Myocyte (in vitro differentiated cells): ENCODE results near the gene GLIPR2. TPM values are rescaled to one million over a fixed set of nuclear protein-coding genes. Genes with fewer than 3 reads are reported as not detected.
"Not testable (repeated sequence)": the region's sequence is repeated elsewhere in the genome, so short reads cannot be mapped to it uniquely, and the experiment has no call there.

Source experiments
- DNase-seq: peaks from one replicate; pipeline ENCODE4 v3.0.0-alpha.2; 2012; ENCODE audit warnings: low read depth
- total RNA-seq: library from RNA; depleted of rRNA; stranded (reverse); fragments of >200 nt; gene quantifications from 2 replicates; pipeline ENCODE4 v1.2.3, GENCODE V29; 2014

The GLIPR2 gene
- total RNA-seq, 1 donor from 2014 or later: 24.2 TPM

DNA sequence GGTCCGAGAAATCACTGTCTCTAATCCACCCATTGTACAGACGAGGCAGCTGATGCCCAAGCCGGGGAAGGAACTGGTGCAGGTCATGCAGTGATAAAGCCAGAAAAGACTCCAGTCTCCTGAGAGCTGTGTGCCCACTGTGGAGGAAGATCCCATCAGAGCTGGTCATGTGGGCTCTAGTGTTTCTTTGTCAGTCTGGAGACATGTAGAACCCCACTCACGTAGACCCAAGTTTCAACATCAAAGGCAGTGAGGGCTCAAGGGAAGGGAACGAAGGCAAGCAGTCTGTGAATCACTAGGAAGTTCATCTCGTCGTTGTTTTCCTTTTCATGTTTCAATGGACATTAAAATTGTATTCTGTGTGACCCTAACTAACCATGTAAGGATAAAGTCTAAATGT lies 14.6 kb upstream of the GLIPR2 start:
- no peak for DNase-seq

DNA sequence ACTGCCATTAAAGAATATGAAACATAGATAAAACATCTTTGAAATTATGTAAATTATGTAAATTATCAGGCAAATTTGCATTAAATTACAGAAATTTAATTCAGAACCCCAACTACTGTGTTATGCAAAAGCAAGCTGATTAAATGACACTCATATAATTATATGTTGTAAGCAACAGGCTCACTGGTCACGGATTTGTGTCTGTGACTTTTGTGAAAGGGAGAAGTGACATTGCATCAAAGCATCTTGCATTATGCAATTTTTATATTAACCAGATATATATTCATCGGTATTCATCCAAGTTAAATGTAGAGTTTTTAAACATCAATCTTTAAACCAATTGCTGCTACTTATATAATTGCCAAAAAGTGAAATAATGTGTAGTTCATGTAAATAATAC lies 13.0 kb upstream of the GLIPR2 start:
- DNase-seq: no peak

DNA sequence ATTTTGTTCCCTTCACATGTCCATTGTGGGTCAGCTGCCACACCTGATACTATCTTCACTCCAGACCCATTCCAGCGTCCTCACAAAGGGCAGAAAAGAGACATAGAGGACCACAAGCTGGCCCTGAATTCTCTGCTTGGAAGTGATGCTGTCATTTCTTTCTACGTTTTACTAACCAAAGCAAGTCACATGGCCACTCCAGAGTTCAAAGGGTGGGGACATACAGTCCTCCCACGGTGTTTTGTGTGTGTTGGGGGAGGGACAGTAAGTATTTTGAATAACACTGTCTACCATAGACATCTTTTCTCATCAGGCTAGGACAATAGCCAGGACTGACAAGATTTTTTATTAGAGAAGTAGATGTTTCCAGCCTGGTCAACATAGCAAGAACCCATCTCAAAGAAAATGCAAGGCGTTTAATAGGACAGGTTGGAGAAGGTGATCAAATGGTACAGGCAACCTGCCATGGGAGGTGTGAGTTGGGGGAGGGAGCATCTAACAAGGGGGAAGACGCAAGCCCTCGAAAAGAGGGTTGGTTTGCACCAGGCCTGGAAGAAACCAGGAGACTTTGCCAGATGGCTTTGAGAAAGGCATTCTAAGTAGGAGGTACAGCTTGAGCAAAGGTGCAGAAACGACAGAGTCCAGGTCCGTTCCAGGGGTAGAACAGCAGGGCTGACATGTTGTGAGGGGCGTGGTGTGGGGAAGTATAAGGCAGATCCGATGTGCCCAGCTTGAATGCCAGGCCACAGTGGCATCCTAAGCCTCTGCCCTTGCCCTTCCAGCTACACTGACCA lies 11.3 kb upstream of the GLIPR2 start:
- no peak for DNase-seq

DNA sequence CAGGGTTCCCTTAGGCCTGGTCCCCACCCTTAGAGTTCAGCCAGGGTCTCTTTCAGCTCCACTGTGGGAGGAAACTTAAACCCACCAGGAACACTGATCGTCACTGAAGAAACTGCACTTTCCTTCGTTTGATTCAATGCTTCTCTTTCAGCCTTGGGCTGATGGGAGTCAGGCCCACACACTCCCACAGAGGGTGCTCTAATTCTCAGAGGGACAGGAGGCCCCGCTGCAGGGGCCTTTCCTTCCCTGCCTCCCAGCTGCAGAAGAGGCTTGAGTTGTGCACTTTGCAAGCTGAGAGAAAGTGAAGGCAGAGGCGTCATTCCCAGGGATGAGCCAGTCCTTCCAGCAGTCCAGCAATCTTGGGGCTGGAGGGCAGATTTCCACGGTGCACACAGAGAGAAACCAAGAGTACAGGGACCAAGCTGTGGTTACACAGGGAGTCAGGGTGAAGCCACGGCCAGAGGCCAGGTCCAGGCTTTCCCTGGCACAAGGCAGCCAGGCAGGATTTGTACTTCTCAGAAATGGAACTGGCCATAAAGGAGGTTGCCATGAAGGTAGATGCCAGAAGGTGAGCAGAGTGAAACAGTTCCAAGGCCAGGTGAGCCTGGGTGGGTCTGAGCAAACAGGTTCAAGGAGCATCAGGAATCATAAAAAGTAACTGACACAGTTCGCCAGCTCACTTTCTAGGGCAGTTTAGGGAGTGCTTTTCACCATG lies 10.4 kb upstream of the GLIPR2 start:
- DNase-seq: no peak

DNA sequence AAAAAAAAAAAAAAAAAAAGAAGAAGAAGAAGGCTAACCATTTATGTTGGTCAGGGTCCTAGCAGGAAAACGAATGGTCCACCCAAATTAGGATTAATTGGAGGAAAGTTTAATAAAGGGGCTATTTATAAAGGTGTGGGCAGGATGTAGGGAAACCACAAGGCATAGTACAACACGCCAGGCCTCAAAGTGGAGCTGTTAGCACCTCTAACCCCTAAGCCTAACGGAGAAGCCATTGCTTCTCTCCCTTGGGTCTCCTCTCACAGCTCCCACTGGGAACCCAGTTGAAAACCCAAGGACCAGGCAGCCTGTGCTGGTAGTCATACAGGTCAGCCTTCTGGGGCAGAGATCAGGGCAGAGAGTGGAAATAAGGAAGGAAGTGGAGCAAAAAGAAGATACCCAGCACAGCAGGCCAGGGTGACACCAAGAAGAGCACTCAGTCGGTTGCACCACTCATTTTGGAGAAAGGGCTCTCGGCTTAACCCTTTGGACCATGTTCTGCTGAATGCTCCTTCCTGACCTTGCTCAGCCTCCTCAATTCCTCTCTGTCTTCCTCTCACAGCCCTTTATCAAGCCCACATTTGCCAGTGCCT lies 8.8 kb upstream of the GLIPR2 start:
- DNase-seq: no peak

DNA sequence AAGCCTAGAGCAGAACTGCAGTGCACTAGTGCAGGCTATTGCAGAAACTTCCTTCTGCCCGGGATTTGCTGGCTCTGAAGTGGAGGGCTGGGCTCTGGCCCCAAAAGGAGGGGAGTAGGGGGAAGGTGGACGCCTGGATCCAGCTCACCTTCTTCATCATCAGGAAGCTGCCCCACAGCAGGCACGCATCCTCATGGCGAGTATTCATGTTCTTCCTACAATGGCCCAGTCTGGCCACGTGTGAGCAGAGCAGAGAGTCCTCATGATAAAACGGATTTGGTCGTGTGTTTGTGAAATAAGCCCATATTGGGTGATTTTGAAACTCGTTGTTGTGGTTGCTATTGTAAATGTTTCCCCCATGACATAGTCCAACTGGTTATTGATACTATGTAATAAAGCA lies 8.2 kb upstream of the GLIPR2 start:
- DNase-seq: no peak

DNA sequence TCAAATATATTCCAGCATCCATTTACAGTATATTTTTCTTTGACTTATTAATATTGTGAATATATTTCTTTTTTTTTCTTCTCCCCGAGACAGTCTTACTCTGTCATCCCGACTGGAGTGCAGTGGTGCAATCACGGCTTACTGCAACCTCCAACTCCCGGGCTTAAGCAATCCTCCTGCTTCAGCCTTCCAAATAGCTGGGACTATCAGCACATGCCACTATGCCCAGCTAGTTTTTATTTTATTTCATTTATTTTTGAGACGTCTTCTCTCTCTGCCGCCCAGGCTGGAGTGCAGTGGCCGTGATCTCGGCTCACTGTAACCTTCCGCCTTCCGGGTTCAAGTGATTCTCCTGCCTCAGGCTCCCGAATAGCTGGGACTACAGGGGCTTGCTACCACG lies 7.4 kb upstream of the GLIPR2 start:
- no peak for DNase-seq

DNA sequence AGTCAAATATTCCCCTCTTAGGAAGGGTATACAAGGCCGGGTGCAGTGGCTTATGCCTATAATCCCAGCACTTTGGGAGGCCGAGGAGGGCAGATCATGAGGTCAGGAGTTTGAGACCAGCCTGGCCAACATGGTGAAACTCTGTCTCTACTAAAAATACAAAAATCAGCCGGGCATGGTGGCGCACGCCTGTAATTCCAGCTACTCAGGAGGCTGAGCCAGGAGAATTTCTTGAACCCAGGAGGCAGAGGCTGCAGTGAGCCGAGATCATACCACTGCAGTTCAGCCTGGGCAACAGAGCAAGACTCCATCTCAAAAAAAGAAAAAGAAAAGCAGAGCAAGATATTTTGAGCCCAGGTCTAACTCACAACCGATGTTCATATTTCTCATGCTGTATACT lies 4.9 kb upstream of the GLIPR2 start:
- DNase-seq: not testable (repeated sequence)

DNA sequence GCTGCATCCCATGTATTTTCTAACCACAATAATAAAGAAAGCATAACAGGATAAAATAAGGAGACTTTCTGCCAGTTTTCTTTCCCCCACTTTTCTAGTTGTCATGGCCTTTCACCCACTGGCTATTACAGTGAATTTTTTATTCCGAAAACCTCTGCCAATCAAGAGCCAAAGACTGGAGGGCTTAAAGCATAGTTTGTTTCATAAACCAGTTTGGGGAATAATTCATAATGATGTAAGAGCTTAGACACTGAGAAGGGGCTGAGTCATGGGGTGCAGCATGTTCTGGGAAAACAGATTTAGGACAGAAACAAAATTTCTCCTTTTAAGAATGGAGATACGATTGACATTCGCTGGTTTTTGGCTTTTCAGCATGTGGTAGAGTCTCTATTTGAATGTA lies 4.4 kb upstream of the GLIPR2 start:
- DNase-seq: peak; percentile 45

DNA sequence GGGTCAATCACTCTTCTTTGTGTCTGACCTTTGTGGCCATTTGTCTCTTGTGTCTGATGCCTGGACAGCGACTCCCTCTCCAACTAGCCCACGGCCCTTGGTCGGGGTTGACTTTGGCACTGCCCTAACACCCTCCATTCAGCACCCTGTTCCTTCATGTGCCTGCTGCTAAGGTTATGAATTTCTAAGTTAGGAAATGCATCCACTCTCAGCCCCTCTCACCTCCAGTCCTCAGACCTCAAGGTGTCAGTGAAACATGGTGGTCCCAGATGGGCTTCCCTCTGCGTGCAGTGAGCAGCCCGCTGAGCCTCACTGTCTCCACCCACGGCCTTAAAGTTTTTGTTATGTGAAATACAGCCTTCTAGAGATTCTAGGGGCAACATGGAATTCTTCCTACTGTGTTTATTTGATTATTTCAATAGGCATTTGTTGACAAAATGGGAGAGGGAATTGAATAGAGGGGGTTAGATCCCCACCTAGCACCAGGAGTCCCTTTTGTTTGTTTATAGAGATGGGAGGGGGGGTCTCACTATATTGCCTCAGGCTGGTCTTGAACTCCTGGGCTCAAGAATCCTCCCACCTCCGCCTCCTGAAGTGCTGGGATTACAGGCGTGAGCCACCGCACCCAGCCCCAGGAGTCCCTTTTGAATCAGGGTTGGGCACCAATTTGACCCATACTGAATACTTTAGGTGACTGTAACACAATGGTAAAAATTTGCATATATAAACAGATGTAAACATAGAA lies 1.6 kb upstream of the GLIPR2 start:
- no peak for DNase-seq

DNA sequence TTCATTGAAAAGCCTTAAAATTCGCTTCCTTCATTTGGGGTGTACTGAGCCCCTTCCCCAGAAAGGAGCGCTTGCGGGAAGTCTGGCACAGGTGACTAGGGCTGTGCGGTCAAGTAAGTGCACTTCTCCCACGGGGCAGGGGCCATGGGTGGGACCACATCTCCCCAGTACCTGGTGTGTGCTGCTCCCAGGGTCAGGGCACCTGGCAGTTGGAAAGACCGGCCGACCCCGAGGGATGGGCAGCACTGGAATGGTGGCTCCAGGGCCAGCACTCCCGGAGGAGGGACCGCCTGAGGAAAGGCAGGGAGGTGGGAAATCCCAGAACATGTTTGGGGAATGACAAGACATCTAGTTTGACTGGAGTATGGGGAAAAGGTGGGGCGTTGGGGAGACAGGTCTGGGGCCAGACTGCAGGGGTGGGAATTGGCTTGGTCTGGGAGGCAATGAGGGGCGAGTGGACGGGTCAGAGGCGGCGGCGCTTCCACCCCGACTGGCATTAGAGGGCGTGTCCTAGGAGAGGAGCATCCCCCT lies 727 bp upstream of the GLIPR2 start:
- no peak for DNase-seq

DNA sequence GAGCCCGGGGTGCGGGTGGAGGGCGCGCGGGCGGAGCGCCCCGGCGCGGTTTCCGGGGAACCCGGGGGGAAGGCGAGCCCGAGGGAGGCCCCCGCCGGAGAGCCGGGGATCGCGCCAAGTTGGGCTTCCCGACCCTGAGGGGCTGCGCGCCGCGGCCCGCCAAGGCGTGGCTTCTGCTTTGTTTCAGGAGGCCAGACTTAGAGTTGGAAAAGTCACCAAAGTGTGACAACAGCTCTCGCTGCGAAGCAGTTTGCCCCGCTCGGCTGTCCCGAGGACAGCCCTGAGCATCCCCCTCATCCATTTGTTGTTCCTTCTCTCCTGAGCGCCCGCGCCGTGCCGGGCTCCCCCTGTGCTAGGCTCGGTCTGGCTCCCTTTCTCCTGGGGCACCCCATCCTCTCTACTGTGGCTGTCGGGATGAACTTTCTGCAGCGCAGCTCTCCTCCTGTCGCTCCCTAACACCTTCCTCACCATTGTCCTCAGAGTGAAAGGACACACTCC lies 410 bp downstream of the GLIPR2 start:
- no peak for DNase-seq

DNA sequence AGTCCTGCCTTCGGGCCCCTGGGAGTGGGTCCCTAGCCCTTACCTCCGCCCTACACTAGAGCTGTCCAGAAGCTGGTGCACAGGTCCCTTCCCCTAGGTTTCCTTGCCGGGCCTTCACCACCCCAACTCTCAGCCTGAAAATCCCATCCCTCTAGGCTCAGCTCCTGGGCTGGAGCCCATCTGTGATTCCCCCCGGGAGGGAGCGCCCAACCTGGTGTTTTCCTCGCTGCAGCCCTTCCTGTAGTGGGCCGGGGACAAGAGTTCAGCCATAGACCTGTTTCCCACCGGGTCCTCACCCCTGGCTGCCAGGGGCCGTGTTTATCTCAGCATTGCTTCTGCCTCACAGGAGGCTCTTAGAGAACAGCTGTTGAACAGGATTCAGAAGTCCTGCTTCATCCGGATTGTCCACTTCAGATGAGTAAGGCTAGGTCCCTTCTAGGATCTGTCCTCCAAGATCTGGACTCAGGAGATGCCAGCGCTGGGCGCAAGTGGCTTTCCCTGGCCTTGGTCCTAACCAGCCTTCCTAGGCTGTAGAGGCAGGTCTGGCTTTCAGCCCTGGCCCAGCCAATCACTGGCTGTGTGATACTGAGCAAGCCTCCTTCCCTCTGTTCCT lies 965 bp downstream of the GLIPR2 start:
- DNase-seq: peak; percentile 51

DNA sequence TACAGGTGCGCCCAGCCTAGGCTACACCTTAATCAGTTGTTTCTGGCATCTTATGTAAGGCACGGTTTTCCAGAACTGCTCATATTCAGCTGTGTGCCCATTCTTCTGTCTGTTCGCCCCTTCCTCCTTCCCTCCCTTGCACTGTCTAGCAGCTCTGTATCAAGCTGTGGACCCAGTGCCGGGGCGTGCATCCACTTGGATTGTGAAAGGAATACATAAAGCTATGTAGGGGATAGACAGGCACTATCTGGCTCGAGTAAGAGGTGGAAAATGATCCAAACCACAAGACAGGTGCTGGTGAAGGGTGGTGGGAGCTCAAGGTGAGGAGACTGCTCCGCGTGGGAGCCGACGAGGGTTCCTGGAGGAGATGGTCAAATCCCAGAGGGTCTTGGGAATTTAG lies 2.0 kb downstream of the GLIPR2 start:
- no peak for DNase-seq

DNA sequence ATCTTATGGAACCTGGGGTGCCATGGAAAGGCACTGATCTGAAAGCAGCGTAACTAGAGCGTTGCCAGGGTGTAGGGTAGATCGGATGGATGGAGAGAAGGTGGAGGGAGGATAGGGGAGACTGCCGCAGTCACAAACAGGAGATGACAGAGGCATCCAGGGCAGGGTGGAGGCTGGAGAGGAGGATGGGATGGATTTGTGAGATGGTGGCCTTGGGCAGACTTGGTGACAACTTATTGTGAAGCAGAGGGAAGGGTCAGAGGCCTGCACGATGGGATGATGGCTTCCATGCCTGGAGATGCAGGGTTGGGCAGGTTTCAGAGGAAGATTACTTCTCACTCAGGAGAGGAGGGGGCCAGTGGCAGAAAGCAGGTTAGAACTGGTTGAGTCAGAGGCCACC lies 2.4 kb downstream of the GLIPR2 start:
- DNase-seq: no peak

DNA sequence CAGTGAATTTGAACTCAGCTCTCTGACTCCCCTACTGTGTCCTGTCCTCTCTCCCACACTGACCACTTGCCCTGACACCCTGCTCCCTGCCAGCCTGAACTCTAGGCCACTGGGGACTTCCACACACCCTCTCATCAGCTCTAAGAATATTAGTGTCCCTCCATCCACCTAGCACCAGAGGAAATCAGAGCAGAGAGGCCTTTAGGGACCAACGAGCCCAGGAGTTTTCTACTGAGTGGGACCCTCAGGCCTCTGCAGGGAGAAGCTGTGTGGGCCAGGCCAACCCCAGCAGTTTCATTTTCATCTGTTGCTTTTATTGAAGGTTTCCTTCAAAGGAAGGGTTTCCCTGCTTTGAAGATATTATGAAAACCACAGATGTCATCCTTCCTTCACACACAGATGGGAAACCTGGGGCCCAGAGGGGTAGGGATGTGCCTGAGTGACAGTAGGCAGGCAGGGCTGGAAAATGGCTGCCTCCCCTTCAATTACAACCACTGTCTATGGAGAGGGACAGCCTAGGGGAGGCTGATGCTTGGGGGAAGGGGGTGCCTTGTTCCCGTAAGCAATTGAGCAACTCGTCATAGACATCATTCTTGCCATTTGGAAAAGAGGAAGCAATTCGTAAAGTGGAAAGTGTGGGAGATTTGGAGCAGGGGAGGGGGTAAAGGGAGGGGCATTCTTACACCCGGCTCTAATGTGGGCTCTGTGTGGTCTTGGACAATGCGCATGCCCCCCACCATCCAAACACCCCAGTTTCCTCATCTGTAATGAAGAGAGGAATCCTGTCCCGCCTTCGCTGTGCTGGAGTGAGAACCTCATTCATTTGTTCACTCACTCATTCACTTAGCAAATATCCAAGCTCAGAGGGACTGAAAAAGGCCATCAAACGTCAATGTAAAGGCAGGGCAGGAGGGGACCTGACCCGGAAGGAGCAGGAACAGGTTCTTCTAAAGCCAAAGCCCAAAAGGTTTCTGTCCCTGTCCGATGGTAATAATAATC lies 3.9 kb downstream of the GLIPR2 start:
- DNase-seq: no peak

DNA sequence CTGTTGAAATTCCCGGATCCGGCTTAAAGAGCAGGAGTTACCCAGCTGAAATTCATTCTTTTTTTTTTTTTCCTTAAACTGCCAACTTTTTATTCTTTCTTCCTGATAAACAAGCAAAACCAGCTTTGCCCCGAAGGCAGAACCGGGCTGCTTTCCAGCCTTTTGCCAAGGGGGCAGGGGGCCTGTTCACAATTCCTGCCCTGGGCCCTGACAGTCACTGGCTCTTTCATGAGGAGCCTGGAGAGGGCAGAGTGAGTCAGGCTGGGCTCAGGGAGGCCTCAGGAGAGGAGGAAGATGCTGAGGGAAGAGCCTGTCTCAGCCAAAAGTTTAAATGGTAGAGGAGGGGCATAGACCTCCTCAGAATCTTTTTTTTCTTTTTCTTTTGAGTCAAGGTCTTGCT lies 4.8 kb downstream of the GLIPR2 start:
- DNase-seq: no peak

DNA sequence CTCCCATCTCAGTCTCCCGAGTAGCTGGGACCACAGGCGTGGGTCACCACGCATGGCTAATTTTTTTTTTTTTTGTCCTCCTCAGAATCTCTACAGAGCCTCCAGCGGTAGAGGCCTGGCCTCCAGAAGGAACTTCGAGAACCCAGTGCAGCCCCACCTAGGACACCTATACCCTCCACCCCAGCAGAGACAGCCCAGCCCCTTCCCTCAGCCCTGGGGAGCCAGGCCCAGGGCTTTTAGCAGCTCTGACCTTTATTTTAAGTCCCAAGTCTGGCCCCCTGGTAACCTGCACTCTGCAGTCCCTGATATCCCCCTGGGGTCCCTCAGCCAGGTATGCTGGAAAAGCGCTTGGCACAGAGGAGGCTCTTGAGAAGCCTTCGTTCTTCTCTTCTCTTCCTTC lies 5.2 kb downstream of the GLIPR2 start:
- DNase-seq: no peak

DNA sequence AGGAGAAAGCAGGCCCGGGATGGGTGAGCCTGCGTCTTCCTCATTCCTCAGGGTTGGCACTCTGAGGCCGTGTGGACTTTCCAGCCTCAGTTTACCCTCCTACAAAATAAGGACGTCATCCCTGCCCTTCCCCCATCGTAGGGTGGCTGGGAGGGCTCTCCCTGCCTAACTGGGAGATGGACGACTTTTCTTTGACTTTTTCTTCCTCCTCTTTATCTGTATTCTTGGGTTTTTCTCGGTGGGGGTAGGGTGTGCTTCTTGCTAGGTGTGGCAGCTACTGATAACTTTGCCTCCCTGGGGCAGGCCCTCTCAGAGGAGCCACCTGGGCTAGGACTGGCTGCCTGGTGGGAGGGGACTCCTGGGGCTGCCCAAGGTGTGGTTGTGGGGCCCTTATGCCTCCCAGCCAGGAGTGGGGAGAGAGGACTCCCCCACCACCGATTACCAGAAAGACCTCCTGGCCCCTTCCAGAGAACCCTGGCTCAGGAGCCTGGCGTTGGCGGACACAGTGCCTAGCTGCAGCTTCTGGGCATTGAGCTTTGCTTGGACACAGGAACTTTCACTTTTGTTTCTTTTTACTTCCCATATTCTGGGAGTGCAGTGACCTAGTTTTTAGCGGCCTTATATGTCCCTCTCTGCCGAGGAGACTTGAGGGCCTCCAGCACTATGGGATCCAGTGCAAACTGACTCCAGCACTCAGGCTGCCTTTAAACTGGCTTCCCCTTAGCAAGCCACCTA lies 6.1 kb downstream of the GLIPR2 start:
- no peak for DNase-seq
